GM12891 (cell line): ENCODE data around the gene TMTC1.

ENCODE experiments used
- PAX5 ChIP-seq: IDR thresholded peaks from 2 replicates; pipeline ENCODE4 v1.6.1; 2011; ENCODE audit warnings: low read length, moderate library complexity, mild to moderate bottlenecking; ENCODE audit not compliant: insufficient read depth, severe bottlenecking
- POLR2A ChIP-seq: IDR thresholded peaks from 2 replicates; pipeline ENCODE4 v1.6.1; 2011; ENCODE audit warnings: low read depth, low read length, control low read depth
- POLR2AphosphoS5 ChIP-seq: IDR thresholded peaks from 2 replicates; pipeline ENCODE4 v1.6.1; 2011; ENCODE audit warnings: low read depth, low read length, control low read depth
- POU2F2 ChIP-seq: IDR thresholded peaks from 2 replicates; pipeline ENCODE4 v1.6.1; 2011; ENCODE audit warnings: low read depth, mild to moderate bottlenecking, control low read depth, low read length, moderate library complexity
- SPI1 ChIP-seq: IDR thresholded peaks from 2 replicates; pipeline ENCODE4 v1.6.1; 2011; ENCODE audit warnings: low read depth, low read length, control low read depth
- TAF1 ChIP-seq: IDR thresholded peaks from 2 replicates; pipeline ENCODE4 v1.6.1; 2011; ENCODE audit warnings: low read depth, low read length, control low read depth

DNA sequence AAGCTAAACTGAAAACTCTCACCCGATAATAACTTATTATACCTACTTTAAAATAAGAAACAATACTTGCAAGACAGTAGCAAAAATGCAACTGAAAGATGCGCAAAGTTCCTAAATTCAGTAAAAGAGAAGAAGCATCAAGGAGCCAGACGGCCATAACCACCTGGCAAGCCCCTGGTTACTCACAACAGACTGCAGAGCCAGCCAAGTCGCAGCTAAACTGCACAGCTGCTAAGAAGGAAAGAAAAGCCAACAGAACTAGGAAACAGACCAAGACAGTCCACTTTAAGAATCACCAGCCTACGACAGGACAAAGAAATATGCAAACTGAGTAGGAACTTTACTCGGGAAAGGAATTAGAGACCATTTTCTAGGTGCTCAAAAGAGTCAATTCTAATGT, 127.9 kb downstream of the TMTC1 start:
- no peak for TF ChIP-seq POLR2A
- TF ChIP-seq POLR2AphosphoS5, result no peak
- TF ChIP-seq SPI1, result no peak
- TF ChIP-seq TAF1, result no peak
- no peak for TF ChIP-seq POU2F2
- TF ChIP-seq PAX5, result no peak
